ENCODE data around the gene PDZD11. TPM values are rescaled to one million over a fixed set of nuclear protein-coding genes. Genes with fewer than 3 reads are reported as not detected.

Gene PDZD11
- total RNA-seq, 1 experiment from 2014 or later = 30.6 TPM

GRCh38 chrX:70262952-70263567, 26.7 kb downstream of the PDZD11 start:
- Histone ChIP-seq H4K91ac (ENCODE audit: insufficient read length, low read depth, low read length) (no peak overlapping the region), H2AFZ (ENCODE audit: low read length) (no peak overlapping the region), H3K14ac (ENCODE audit: insufficient read depth, low read length) (no peak overlapping the region), H3K4me2 (ENCODE audit: insufficient read depth, insufficient read length, low read length) (no peak overlapping the region), H3K27ac (ENCODE audit: insufficient read length, low read depth, low read length) (no peak overlapping the region), H3K56ac (ENCODE audit: insufficient read length, low read depth, low read length) (no peak overlapping the region), H3K79me1 (ENCODE audit: insufficient read depth, low read depth, low read length, poor library complexity, severe bottlenecking) (no peaks in the 10 kb centered on the region), H3K27me3 (ENCODE audit: insufficient read depth, low read length) (no peaks in the 10 kb centered on the region), H3K4ac (ENCODE audit: low read depth, low read length) (no peak overlapping the region), H3K9ac (ENCODE audit: extremely low read depth, insufficient read length, low read length) (no peak overlapping the region), H2AK5ac (ENCODE audit: insufficient read length, low read length) (no peak overlapping the region), H2BK120ac (ENCODE audit: low read depth, low read length, poor library complexity, severe bottlenecking) (no peak overlapping the region), H3K4me1 (ENCODE audit: insufficient read depth, low read length) (no peaks in the 10 kb centered on the region), H4K20me1 (ENCODE audit: control insufficient read depth, insufficient read depth, insufficient read length) (no peaks in the 10 kb centered on the region), H2BK5ac (ENCODE audit: insufficient read length, low read length) (no peak overlapping the region), H2BK15ac (ENCODE audit: low read depth, low read length) (no peak overlapping the region), H2BK20ac (ENCODE audit: low read depth, low read length, poor library complexity, severe bottlenecking) (no peak overlapping the region), H3K23me2 (ENCODE audit: insufficient read length, low read depth, low read length, poor library complexity, severe bottlenecking) (no peaks in the 10 kb centered on the region), H3K18ac (ENCODE audit: insufficient read length, low read depth, low read length) (no peak overlapping the region), H2BK12ac (ENCODE audit: insufficient read length, low read depth, low read length) (no peak overlapping the region), H3K23ac (ENCODE audit: insufficient read length, low read depth, low read length) (no peak overlapping the region), H3K9me3 (ENCODE audit: control insufficient read depth, low read depth, low read length) (peaks cover 46% of the 10 kb centered on the region), H3T11ph (ENCODE audit: low read length) (no peak overlapping the region), H4K5ac (ENCODE audit: insufficient read length, low read depth, low read length) (no peak overlapping the region), H3K79me2 (ENCODE audit: insufficient read depth, low read length) (no peaks in the 10 kb centered on the region), H4K8ac (replicated peaks; ENCODE audit: insufficient read length, low read depth, low read length) (no peak overlapping the region)
- TF ChIP-seq, protein P1, sequence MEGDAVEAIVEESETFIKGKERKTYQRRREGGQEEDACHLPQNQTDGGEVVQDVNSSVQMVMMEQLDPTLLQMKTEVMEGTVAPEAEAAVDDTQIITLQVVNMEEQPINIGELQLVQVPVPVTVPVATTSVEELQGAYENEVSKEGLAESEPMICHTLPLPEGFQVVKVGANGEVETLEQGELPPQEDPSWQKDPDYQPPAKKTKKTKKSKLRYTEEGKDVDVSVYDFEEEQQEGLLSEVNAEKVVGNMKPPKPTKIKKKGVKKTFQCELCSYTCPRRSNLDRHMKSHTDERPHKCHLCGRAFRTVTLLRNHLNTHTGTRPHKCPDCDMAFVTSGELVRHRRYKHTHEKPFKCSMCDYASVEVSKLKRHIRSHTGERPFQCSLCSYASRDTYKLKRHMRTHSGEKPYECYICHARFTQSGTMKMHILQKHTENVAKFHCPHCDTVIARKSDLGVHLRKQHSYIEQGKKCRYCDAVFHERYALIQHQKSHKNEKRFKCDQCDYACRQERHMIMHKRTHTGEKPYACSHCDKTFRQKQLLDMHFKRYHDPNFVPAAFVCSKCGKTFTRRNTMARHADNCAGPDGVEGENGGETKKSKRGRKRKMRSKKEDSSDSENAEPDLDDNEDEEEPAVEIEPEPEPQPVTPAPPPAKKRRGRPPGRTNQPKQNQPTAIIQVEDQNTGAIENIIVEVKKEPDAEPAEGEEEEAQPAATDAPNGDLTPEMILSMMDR (conservative IDR thresholded peaks at IDR 0.05) = peak; percentile 72
- WGBS (ENCODE audit: extremely low coverage, insufficient read length, low lambda C conversion rate) = no CpG with 5 or more reads among the region's 7 CpGs
- no peak overlapping the region for H3K4me3 Mint-ChIP-seq
- H3K27ac Mint-ChIP-seq = peak overlapping the region in 1 of 3 experiments; percentile 40; a peak in 2 of 7 replicates
- peaks cover 2% of the 10 kb centered on the region for H3K27me3 Mint-ChIP-seq (ENCODE audit: low read depth)
- peak; percentile 81 for DNase-seq
- peaks cover 9 to 10% of the 10 kb centered on the region in 2 experiments for H3K4me1 Mint-ChIP-seq
- H3K9me3 Mint-ChIP-seq = peaks cover 67 to 79% of the 10 kb centered on the region in 2 experiments
- H3K36me3 Mint-ChIP-seq (ENCODE audit: insufficient read depth in 1 of 3, low read depth in 3 of 3) = peaks cover 0 to 6% (median 2%) of the 10 kb centered on the region in 3 experiments; a peak in 2 of 7 replicates
